Erythroblast (primary cell): ENCODE measurements around the gene PTPN22.

Experiments used
- GATA1 ChIP-seq: IDR thresholded peaks from 2 replicates; pipeline ENCODE4 v1.6.1; 2011; ENCODE audit warnings: low read depth, mild to moderate bottlenecking, control low read depth, low read length, moderate library complexity
- POLR2A ChIP-seq: IDR thresholded peaks from 2 replicates; pipeline ENCODE4 v1.6.1; 2011; ENCODE audit warnings: mild to moderate bottlenecking, low read length

DNA sequence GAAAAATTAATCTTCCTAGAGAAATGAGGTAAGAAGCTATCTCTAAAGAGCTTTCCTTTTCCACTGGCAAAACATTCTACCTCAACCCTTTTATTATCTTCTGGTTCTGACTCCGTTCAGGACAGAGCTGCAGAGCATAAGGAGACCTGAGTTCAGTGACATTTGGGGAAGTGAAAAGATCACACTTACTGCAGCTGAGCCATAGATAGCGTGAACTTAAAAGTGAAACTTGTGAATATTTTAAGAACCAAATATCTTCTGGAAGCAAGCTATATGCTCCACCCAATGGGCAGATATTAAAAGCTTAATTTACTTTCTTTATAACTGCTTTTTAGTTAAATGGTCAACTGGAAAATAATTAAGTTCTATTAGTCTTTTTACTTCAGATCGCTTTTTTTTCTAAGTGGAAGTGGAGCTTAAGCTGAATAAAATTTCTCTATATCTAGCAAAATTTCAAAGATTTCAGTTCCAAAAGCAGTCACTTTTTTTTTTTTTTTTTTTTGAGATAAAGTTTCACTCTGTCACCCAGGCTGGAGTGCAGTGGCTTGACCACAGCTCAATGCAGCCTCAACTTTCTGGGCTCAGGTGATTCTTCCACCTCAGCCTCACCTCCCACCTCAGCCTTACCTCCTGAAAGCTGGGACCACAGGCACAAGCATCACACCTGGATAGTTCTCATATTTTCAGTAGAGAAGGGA, 11.9 kb downstream of the PTPN22 start:
- no peak for TF ChIP-seq POLR2A
- TF ChIP-seq GATA1 = no peak
